ENCODE data around the gene OPA1.

Gene OPA1

DNA sequence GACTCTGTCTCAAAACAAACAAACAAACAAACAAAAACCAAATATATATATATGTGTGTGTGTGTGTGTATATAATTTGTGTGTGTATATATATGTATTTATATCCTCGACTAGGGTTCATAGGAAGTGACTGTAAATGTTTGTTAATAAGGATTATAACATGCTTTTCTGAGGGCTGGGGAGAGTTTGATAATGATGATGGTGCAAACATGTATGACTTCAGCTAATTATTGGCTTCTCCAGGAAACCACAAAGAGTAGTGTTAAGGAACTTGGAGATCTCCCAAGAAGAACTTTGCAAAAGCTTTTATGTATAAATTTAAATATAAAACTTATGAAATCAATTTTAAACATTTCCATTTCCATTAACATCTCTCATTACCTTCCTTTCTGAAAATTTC, 3.9 kb upstream of the OPA1 start:
- peaks cover 20% of the 10 kb centered on the region for H3K79me2 ChIP-seq (ENCODE audit: low read length)
- no peaks in the 10 kb centered on the region for H3K36me3 ChIP-seq (replicated peaks; ENCODE audit: low read depth, low read length)
- H3K27me3 ChIP-seq (ENCODE audit: low read depth, low read length) = no peaks in the 10 kb centered on the region
- no peak overlapping the region for H3K4me2 ChIP-seq (ENCODE audit: low read length)
- no peaks in the 10 kb centered on the region for H3K9me3 ChIP-seq (ENCODE audit: insufficient read depth, low read length)
- no peak overlapping the region for H3K4me3 ChIP-seq (ENCODE audit: low read length)
- no peak overlapping the region for H2AFZ ChIP-seq (ENCODE audit: low read depth, low read length)
- no peaks in the 10 kb centered on the region for H4K20me1 ChIP-seq (ENCODE audit: insufficient read depth, low read length)
- H3K9ac ChIP-seq (ENCODE audit: low read length) = no peak overlapping the region
- H3K27ac ChIP-seq (ENCODE audit: low read length) = no peak overlapping the region
- TF ChIP-seq, protein P1, sequence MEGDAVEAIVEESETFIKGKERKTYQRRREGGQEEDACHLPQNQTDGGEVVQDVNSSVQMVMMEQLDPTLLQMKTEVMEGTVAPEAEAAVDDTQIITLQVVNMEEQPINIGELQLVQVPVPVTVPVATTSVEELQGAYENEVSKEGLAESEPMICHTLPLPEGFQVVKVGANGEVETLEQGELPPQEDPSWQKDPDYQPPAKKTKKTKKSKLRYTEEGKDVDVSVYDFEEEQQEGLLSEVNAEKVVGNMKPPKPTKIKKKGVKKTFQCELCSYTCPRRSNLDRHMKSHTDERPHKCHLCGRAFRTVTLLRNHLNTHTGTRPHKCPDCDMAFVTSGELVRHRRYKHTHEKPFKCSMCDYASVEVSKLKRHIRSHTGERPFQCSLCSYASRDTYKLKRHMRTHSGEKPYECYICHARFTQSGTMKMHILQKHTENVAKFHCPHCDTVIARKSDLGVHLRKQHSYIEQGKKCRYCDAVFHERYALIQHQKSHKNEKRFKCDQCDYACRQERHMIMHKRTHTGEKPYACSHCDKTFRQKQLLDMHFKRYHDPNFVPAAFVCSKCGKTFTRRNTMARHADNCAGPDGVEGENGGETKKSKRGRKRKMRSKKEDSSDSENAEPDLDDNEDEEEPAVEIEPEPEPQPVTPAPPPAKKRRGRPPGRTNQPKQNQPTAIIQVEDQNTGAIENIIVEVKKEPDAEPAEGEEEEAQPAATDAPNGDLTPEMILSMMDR (IDR thresholded peaks at IDR 0.05; ENCODE audit: low read depth, low read length) = no peak
- TF ChIP-seq EZH2phosphoT487 (IDR thresholded peaks at IDR 0.05; ENCODE audit: low read depth) = no peak
- peaks cover 10% of the 10 kb centered on the region for H3K4me1 ChIP-seq (ENCODE audit: low read length)

DNA sequence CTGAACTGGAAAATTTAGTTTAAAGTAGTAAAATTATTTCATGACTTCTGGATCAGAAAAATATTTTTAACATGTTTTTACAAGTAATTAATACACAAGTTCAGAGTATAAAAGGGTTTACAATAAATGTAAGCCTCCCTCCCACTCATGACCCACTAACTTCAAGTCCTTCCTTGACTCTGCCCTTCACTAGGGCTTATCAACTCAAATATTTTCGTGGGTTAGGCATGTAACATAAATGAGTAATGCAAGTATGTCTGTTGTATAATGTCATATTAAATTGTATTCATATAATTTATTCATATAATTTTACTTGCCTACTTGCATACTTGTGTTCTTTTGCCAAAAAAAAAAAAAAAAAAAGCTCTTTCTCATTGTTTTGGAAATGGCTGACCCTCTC, 3.4 kb upstream of the OPA1 start:
- H2AFZ ChIP-seq (ENCODE audit: low read depth, low read length) = no peak overlapping the region

DNA sequence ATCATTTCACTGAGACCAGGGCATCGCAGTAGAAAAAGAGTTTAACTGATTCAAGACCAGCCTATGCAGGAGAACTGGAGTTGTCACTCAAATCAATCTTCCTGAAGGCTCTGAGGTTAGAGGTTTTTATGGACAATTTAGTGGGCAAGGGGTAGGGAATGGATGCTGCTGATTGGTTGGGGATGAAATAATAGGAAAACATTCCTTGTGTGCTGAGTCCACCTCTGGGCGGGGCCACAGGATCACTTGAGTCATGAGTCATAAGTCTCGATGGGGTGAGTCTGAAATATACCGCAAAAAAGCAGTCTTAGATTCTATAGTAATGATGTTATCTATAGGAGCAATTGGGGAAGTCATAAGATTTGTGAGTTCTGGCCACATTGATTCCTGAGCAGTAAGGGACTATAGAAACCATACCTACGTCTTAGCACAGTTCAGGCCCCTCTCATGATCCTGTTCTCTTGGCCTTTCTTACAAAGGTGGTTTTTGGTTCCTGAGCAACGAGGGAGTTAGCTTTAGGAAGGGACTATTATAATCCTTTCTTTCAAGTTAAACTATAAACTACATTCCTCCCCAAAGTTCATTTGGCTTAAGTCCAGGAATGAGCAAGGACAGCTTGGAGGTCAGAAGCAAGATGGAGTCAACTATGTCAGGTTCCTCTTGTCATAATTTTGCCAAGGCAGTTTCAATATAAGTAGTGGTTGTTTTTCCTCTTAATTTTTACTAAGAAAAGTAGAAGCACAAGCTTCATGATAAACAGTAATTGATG, 2.7 kb upstream of the OPA1 start:
- TF ChIP-seq EZH2phosphoT487 (IDR thresholded peaks at IDR 0.05; ENCODE audit: low read depth) = no peak
- TF ChIP-seq, protein P1 (IDR thresholded peaks at IDR 0.05; ENCODE audit: low read depth, low read length) = no peak
- Histone ChIP-seq H3K27ac (ENCODE audit: low read length) (no peak overlapping the region), H3K4me2 (ENCODE audit: low read length) (no peak overlapping the region), H3K79me2 (ENCODE audit: low read length) (peaks cover 32% of the 10 kb centered on the region), H3K36me3 (replicated peaks; ENCODE audit: low read depth, low read length) (no peaks in the 10 kb centered on the region), H3K27me3 (ENCODE audit: low read depth, low read length) (no peaks in the 10 kb centered on the region), H4K20me1 (ENCODE audit: insufficient read depth, low read length) (no peaks in the 10 kb centered on the region), H3K9me3 (ENCODE audit: insufficient read depth, low read length) (no peaks in the 10 kb centered on the region), H3K4me1 (ENCODE audit: low read length) (peaks cover 20% of the 10 kb centered on the region), H2AFZ (ENCODE audit: low read depth, low read length) (no peak overlapping the region), H3K9ac (ENCODE audit: low read length) (no peak overlapping the region), H3K4me3 (ENCODE audit: low read length) (no peak overlapping the region)

More for the DNA sequence above, 3.4 kb upstream of the OPA1 start:
- TF ChIP-seq EZH2phosphoT487 (IDR thresholded peaks at IDR 0.05; ENCODE audit: low read depth) = no peak
- TF ChIP-seq, protein P1 (IDR thresholded peaks at IDR 0.05; ENCODE audit: low read depth, low read length) = no peak
- H3K4me3 ChIP-seq (ENCODE audit: low read length) = no peak overlapping the region
- no peaks in the 10 kb centered on the region for H3K9me3 ChIP-seq (ENCODE audit: insufficient read depth, low read length)
- H3K4me1 ChIP-seq (ENCODE audit: low read length) = peaks cover 15% of the 10 kb centered on the region
- no peaks in the 10 kb centered on the region for H3K36me3 ChIP-seq (replicated peaks; ENCODE audit: low read depth, low read length)
- no peak overlapping the region for H3K27ac ChIP-seq (ENCODE audit: low read length)
- no peak overlapping the region for H3K4me2 ChIP-seq (ENCODE audit: low read length)
- peaks cover 25% of the 10 kb centered on the region for H3K79me2 ChIP-seq (ENCODE audit: low read length)
- no peak overlapping the region for H3K9ac ChIP-seq (ENCODE audit: low read length)
- no peaks in the 10 kb centered on the region for H3K27me3 ChIP-seq (ENCODE audit: low read depth, low read length)
- H4K20me1 ChIP-seq (ENCODE audit: insufficient read depth, low read length) = no peaks in the 10 kb centered on the region

DNA sequence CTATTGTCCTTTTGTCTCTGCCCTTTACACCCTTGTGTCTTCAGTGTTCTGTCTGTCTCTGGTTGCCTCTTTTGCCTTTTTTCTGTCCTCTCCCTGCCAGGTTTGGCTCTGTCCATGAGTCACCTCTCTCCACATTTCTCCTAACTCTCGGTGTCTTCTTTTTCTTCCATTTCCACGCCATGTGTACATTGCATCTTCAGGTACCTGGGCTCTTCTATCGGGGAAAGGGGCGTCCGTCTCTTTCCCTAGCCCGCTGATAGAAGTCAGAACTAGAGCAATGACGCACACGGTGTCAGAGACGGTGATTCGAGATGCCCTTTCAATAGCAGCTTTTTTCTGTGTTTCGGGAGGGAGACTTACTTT, 641 bp downstream of the OPA1 start:
- Histone ChIP-seq H3K36me3 (replicated peaks; ENCODE audit: low read depth, low read length) (peaks cover 2% of the 10 kb centered on the region), H3K27me3 (ENCODE audit: low read depth, low read length) (no peaks in the 10 kb centered on the region), H2AFZ (ENCODE audit: low read depth, low read length) (0 out of 2 replicates have a peak overlapping the region, but pooled peaks have one; percentile 77), H3K9ac (ENCODE audit: low read length) (peak overlapping the region; percentile 88), H3K4me3 (ENCODE audit: low read length) (peak overlapping the region; percentile 94), H3K79me2 (ENCODE audit: low read length) (peaks cover 62% of the 10 kb centered on the region), H3K4me1 (ENCODE audit: low read length) (peaks cover 20% of the 10 kb centered on the region), H4K20me1 (ENCODE audit: insufficient read depth, low read length) (0 out of 2 replicates have a peak, but pooled peaks cover 11% of the 10 kb centered on the region), H3K4me2 (ENCODE audit: low read length) (peak overlapping the region; percentile 96), H3K27ac (ENCODE audit: low read length) (peak overlapping the region; percentile 39), H3K9me3 (ENCODE audit: insufficient read depth, low read length) (no peaks in the 10 kb centered on the region)
- TF ChIP-seq, protein P1 (IDR thresholded peaks at IDR 0.05; ENCODE audit: low read depth, low read length) = no peak
- TF ChIP-seq EZH2phosphoT487 (IDR thresholded peaks at IDR 0.05; ENCODE audit: low read depth) = no peak
